Smooth muscle cell (in vitro differentiated cells): Measurements from ENCODE around the gene C11orf97. TPM values are rescaled to one million over a fixed set of nuclear protein-coding genes. Genes with fewer than 3 reads are reported as not detected.

Experiments used
- DNase-seq: peaks from one replicate; lab custom pipeline; 2025; ENCODE audit not compliant: unreplicated experiment; lab: John Stamatoyannopoulos, UW
- H2AFZ ChIP-seq: fragments of 200-600 bp; sonication (generic); 2 replicates; pipeline ENCODE4 v1.6.0; 2016; ENCODE audit warnings: antibody characterized with exemption, low read depth, mild to moderate bottlenecking
- H3F3A ChIP-seq: fragments of 200-600 bp; sonication (generic); 2 replicates; pipeline ENCODE4 v1.6.0; 2017; ENCODE audit warnings: antibody characterized with exemption, low read depth
- H3K27ac ChIP-seq: fragments of 200-600 bp; sonication (generic); 2 replicates; pipeline ENCODE4 v1.5.1; 2016; ENCODE audit warnings: low read depth, mild to moderate bottlenecking
- H3K27me3 ChIP-seq: fragments of 200-600 bp; sonication (generic); 2 replicates; pipeline ENCODE4 v1.6.1; 2016; ENCODE audit warnings: low read depth, mild to moderate bottlenecking
- H3K36me3 ChIP-seq: fragments of 200-600 bp; sonication (generic); 2 replicates; pipeline ENCODE4 v1.5.1; 2016; ENCODE audit warnings: low read depth
- H3K4me1 ChIP-seq: fragments of 200-600 bp; sonication (generic); 2 replicates; pipeline ENCODE4 v1.5.1; 2016; ENCODE audit warnings: low read depth
- H3K4me2 ChIP-seq: fragments of 200-600 bp; sonication (generic); 2 replicates; pipeline ENCODE4 v1.6.0; 2016; ENCODE audit warnings: mild to moderate bottlenecking
- H3K4me3 ChIP-seq: fragments of 200-600 bp; sonication (generic); 2 replicates; pipeline ENCODE4 v1.5.1; 2016; ENCODE audit warnings: mild to moderate bottlenecking
- H3K79me2 ChIP-seq: fragments of 200-600 bp; sonication (generic); 2 replicates; pipeline ENCODE4 v1.6.0; 2016; ENCODE audit warnings: low read depth, mild to moderate bottlenecking
- H3K9ac ChIP-seq: fragments of 200-600 bp; sonication (generic); 2 replicates; pipeline ENCODE4 v1.6.0; 2016; ENCODE audit warnings: low read depth
- H3K9me3 ChIP-seq: fragments of 200-600 bp; sonication (generic); replicated peaks from 2 replicates; pipeline ENCODE4 v1.5.1; 2016; ENCODE audit warnings: low read depth
- H4K20me1 ChIP-seq: fragments of 200-600 bp; sonication (generic); 2 replicates; pipeline ENCODE4 v1.6.0; 2016; ENCODE audit warnings: low read depth
- WGBS: methylation state at CpG from one replicate; pipeline ENCODE4 v1.1.7; 2016; ENCODE audit warnings: low lambda C conversion rate; 5-methylcytosine and 5-hydroxymethylcytosine counted together
- polyA plus RNA-seq: library from polyadenylated mRNA; unstranded; fragments of >200 nt; fragmentation: Nextera tagmentation; extraction: Ambion mirVana; gene quantifications from 2 replicates; pipeline ENCODE4 v1.2.1, GENCODE V29; 2016
- total RNA-seq: library from RNA; depleted of rRNA; stranded (reverse); fragments of >200 nt; gene quantifications from 2 replicates; pipeline ENCODE4 v1.2.3, GENCODE V29; 2014
- TF ChIP-seq, protein P1 (sequence below): fragments of 200-600 bp; sonication (generic); IDR thresholded peaks from 2 replicates; pipeline ENCODE4 v1.5.1; 2017; ENCODE audit warnings: borderline replicate concordance, mild to moderate bottlenecking, antibody characterized with exemption; ENCODE audit not compliant: insufficient read depth, poor library complexity, severe bottlenecking

The C11orf97 gene
- total and polyA plus RNA-seq, 2 experiments from 2014 or later = not detected

DNA sequence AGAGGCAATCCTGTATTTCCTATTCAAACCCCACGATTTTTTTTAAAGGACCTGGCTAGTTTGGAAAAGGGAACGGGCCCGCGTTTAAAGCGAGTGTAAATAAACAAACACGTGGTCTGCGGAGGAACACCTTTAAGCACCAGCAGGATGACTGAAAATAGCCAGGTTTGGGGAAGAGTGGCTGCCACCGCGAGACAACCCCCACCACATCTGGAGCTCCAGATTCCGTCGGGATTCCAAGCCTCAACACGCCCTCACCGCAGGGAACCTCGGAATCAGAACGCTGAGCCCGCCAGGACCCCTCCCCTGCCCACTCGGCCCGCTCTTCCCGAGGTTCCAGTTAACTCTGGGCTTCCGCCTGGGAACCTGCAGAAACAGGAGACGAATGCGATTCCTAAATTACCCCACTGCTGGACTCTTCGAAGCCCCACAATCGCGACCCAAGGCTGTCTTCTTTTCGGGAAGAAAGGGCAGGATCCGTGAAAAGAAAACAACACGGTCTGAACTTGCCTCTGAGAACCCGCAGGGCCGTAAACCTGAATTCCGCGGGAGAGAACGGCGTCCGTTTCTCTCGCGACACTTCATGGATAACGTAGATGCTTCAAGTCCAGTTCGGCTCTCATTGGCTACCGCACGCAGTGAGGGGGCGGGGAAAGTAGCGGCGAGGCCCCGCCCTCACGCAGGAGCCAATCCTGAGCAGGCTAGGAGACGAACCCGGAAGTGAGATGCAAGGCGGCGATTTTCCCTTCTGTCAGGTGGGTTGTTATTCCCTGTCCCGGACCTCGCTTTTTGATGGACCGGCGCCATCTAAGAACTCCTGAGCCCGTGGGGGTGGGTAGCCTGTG lies 18.8 kb upstream of the C11orf97 start, which contains the start of the genes ANKRD49 and MRE11:
TSS of gene ANKRD49 (plus strand) at position 704 of the 845 bp plus-strand sequence. CDS start 2,710 bp downstream, outside the sequence.
TSS of gene MRE11 (minus strand) at position 564 of the 845 bp plus-strand sequence. CDS start 1,043 bp downstream, outside the sequence.
- DNase-seq = peak; percentile 84
- peak within 1 kb of the TSS; percentile 91 for H3K9ac ChIP-seq
- WGBS = under 1% methylated on average over 54 of the region's 55 CpGs
- H3K4me2 ChIP-seq = peak within 1 kb of the TSS; percentile 91
- H3K79me2 ChIP-seq = peaks cover 24% of the 10 kb centered on the region
- peaks cover 21% of the 10 kb centered on the region for H3K36me3 ChIP-seq
- H3K9me3 ChIP-seq = no peaks in the 10 kb centered on the region
- H2AFZ ChIP-seq = peak within 1 kb of the TSS; percentile 98
- H3K27ac ChIP-seq = peak within 1 kb of the TSS; percentile 84
- H3F3A ChIP-seq = no peaks in the 10 kb centered on the region
- H3K4me1 ChIP-seq = peaks cover 16% of the 10 kb centered on the region
- no peaks in the 10 kb centered on the region for H3K27me3 ChIP-seq
- no peaks in the 10 kb centered on the region for H4K20me1 ChIP-seq
- H3K4me3 ChIP-seq = peak within 1 kb of the TSS; percentile 76
- TF ChIP-seq, protein P1, sequence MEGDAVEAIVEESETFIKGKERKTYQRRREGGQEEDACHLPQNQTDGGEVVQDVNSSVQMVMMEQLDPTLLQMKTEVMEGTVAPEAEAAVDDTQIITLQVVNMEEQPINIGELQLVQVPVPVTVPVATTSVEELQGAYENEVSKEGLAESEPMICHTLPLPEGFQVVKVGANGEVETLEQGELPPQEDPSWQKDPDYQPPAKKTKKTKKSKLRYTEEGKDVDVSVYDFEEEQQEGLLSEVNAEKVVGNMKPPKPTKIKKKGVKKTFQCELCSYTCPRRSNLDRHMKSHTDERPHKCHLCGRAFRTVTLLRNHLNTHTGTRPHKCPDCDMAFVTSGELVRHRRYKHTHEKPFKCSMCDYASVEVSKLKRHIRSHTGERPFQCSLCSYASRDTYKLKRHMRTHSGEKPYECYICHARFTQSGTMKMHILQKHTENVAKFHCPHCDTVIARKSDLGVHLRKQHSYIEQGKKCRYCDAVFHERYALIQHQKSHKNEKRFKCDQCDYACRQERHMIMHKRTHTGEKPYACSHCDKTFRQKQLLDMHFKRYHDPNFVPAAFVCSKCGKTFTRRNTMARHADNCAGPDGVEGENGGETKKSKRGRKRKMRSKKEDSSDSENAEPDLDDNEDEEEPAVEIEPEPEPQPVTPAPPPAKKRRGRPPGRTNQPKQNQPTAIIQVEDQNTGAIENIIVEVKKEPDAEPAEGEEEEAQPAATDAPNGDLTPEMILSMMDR = no peak

- Histone ChIP-seq H3K36me3 (peaks cover 21% of the 10 kb centered on the region), H3K79me2 (peaks cover 24% of the 10 kb centered on the region), H2AFZ (peak overlapping the region; percentile 82), H3K27ac (peak overlapping the region; percentile 84), H4K20me1 (no peaks in the 10 kb centered on the region), H3K4me3 (peak overlapping the region; percentile 76), H3F3A (no peaks in the 10 kb centered on the region), H3K9me3 (no peaks in the 10 kb centered on the region), H3K9ac (peak overlapping the region; percentile 91), H3K27me3 (no peaks in the 10 kb centered on the region), H3K4me2 (peak overlapping the region; percentile 86), H3K4me1 (peaks cover 16% of the 10 kb centered on the region)
- no peak for DNase-seq
- 7% methylated on average over 19 of the region's 19 CpGs for WGBS
- TF ChIP-seq, protein P1 = no peak
Observed at GRCh38 chr11:94494126-94494680, 18.1 kb upstream of the C11orf97 start.

- H3K36me3 ChIP-seq = peaks cover 19% of the 10 kb centered on the region
- H3K4me2 ChIP-seq = no peak overlapping the region
- 74% methylated on average over 2 of the region's 2 CpGs for WGBS
- TF ChIP-seq, protein P1 = no peak
- no peak overlapping the region for H3K9ac ChIP-seq
- no peaks in the 10 kb centered on the region for H4K20me1 ChIP-seq
- H3K27me3 ChIP-seq = no peaks in the 10 kb centered on the region
- no peak for DNase-seq
- H3K27ac ChIP-seq = no peak overlapping the region
- H3K9me3 ChIP-seq = no peaks in the 10 kb centered on the region
- no peak overlapping the region for H2AFZ ChIP-seq
- peaks cover 4% of the 10 kb centered on the region for H3K79me2 ChIP-seq
- no peaks in the 10 kb centered on the region for H3K4me1 ChIP-seq
- H3K4me3 ChIP-seq = no peak overlapping the region
- H3F3A ChIP-seq = no peaks in the 10 kb centered on the region
Observed at GRCh38 chr11:94500181-94500580, 12.1 kb upstream of the C11orf97 start.
